ENCODE results near the gene TAS1R3. TPM values are rescaled to one million over a fixed set of nuclear protein-coding genes. Genes with fewer than 3 reads are reported as not detected.

TAS1R3 gene
- total RNA-seq, 1 experiment from 2014 or later = 0.22 TPM

DNA sequence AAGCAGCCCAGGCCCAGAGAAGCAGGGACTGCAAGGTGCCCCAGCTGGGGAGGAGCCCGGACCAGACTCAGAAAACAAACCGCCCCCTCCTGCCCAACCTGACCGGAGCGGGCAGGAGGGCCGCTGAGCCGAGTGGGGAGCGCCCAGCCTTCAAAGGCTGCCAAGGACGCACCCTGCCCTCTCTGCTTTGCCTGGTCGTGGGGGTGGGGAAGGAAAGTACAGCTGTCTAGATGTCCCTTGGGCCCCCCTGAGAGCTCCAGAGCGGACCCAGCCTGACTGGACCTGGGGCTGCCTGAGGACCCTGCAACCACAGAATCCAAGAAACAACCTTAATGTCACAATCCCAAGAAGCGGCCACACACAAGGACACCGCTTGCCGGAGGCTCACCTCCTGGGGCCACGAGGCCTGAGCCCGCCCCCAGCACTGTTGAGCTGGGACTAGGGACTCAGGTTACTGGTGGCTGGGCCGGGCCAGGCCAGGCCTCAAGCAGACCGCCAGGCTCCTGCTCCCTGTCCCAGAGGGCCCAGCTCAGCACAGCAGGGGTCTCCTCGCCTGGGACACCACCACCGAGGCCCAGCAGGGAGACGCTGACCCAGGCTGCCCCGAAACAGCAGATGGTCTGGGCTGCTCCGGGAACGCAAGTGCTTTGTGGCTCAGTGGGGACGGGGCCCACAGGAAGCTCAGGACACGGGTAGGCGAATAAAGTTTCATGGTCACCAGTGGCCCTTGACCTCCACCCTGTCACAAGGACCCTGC, 16.8 kb downstream of the TAS1R3 start:
- peaks cover 17% of the 10 kb centered on the region for H3K4me1 Mint-ChIP-seq
- no peak for TF ChIP-seq ATF1 (CRISPR knock-in tag; IDR thresholded peaks at IDR 0.05)
- TF ChIP-seq NFYB (CRISPR knock-in tag; conservative IDR thresholded peaks at IDR 0.05; ENCODE audit: low read depth) = no peak
- TF ChIP-seq HMGXB4 (CRISPR knock-in tag; IDR thresholded peaks at IDR 0.05) = 0 out of 2 replicates have a peak, but pooled peaks have one; percentile 9
- TF ChIP-seq ZNF423 (CRISPR knock-in tag; IDR thresholded peaks at IDR 0.05) = peak; percentile 65; the same call in 1 of the 2 replicates
- no peak for TF ChIP-seq SOX15 (CRISPR knock-in tag; IDR thresholded peaks at IDR 0.05)
- TF ChIP-seq FOXJ3 (CRISPR knock-in tag; IDR thresholded peaks at IDR 0.05; ENCODE audit: borderline replicate concordance) = no peak
- TF ChIP-seq MYBL2 (CRISPR knock-in tag; IDR thresholded peaks at IDR 0.05) = 0 out of 2 replicates have a peak, but pooled peaks have one; percentile 32
- TF ChIP-seq, protein P1, sequence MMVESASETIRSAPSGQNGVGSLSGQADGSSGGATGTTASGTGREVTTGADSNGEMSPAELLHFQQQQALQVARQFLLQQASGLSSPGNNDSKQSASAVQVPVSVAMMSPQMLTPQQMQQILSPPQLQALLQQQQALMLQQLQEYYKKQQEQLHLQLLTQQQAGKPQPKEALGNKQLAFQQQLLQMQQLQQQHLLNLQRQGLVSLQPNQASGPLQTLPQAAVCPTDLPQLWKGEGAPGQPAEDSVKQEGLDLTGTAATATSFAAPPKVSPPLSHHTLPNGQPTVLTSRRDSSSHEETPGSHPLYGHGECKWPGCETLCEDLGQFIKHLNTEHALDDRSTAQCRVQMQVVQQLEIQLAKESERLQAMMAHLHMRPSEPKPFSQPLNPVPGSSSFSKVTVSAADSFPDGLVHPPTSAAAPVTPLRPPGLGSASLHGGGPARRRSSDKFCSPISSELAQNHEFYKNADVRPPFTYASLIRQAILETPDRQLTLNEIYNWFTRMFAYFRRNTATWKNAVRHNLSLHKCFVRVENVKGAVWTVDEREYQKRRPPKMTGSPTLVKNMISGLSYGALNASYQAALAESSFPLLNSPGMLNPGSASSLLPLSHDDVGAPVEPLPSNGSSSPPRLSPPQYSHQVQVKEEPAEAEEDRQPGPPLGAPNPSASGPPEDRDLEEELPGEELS (CRISPR knock-in tag; IDR thresholded peaks at IDR 0.05) = no peak
- no peaks in the 10 kb centered on the region for H3K9me3 Mint-ChIP-seq
- H3K27me3 Mint-ChIP-seq (ENCODE audit: low read depth) = peaks cover 5% of the 10 kb centered on the region
- DNase-seq (ENCODE audit: low spot score) (peak; percentile 63), ATAC-seq (peak; percentile 50)
- H3K27ac Mint-ChIP-seq = no peak overlapping the region
- H3K4me3 Mint-ChIP-seq = peak overlapping the region; percentile 70
- ChIA-PET POLR2A (interaction anchor here (0.6 to 1.8 kb wide), 3 partner anchors 10 to 268 kb away, joined by 3 to 6 read pairs (median 5); no protein-coding TSS in a partner anchor), CTCF (interaction anchor here (0.6 to 2.3 kb wide), 9 partner anchors 10 to 316 kb away, joined by 3 to 18 read pairs (median 3); partner anchors contain the start of gene CCNL2)
- no peaks in the 10 kb centered on the region for H3K36me3 Mint-ChIP-seq

GRCh38 chr1:1348420-1349255, 17.6 kb downstream of the TAS1R3 start:
- H3K27ac Mint-ChIP-seq = no peak overlapping the region
- CTCF ChIA-PET = interaction anchor here (0.9 to 2.3 kb wide), 7 partner anchors 10 to 84 kb away, joined by 3 to 18 read pairs (median 3); partner anchors contain the start of gene CCNL2
- DNase-seq (ENCODE audit: low spot score) = no peak
- no peak for TF ChIP-seq NFATC4 (CRISPR knock-in tag; IDR thresholded peaks at IDR 0.05)
- no peak for TF ChIP-seq NFE2L1 (CRISPR knock-in tag; IDR thresholded peaks at IDR 0.05)
- no peak for TF ChIP-seq AR (CRISPR knock-in tag; IDR thresholded peaks at IDR 0.05)
- no peak for TF ChIP-seq MYBL2 (CRISPR knock-in tag; IDR thresholded peaks at IDR 0.05)
- TF ChIP-seq CTCF (IDR thresholded peaks at IDR 0.05) = no peak
- no peak for TF ChIP-seq ZNF532 (CRISPR knock-in tag; IDR thresholded peaks at IDR 0.05; ENCODE audit: borderline replicate concordance)
- no peak for TF ChIP-seq PRRX2 (CRISPR knock-in tag; IDR thresholded peaks at IDR 0.05)
- no peak for TF ChIP-seq ETV6 (CRISPR knock-in tag; IDR thresholded peaks at IDR 0.05)
- no peak for TF ChIP-seq ZMAT4 (CRISPR knock-in tag; IDR thresholded peaks at IDR 0.05)
- no peak for TF ChIP-seq KAT7 (CRISPR knock-in tag; IDR thresholded peaks at IDR 0.05; ENCODE audit: borderline replicate concordance)

More at GRCh38 chr1:1348420-1349255, 17.6 kb downstream of the TAS1R3 start:
- Mint-ChIP-seq H3K36me3 (no peaks in the 10 kb centered on the region), H3K4me1 (peaks cover 25% of the 10 kb centered on the region), H3K9me3 (no peaks in the 10 kb centered on the region), H3K27me3 (ENCODE audit: low read depth) (peaks cover 5% of the 10 kb centered on the region), H3K4me3 (peak overlapping the region; percentile 70)
- ATAC-seq = no peak
- POLR2A ChIA-PET = interaction anchor here (1.8 kb wide), 1 partner anchor 11 kb away, joined by 5 read pairs; no protein-coding TSS in a partner anchor

Data from WTC11 (cell line).